HG03520 (cell line): ENCODE measurements around the gene CBX6.

ENCODE experiments used
- ATAC-seq: cut with Tn5 transposase; IDR thresholded peaks from one replicate; pipeline ENCODE4 v1.9.1; 2021; ENCODE audit warnings: mild to moderate bottlenecking, moderate library complexity; ENCODE audit not compliant: unreplicated experiment

The CBX6 gene

GRCh38 chr22:38823076-38823475 is 48.9 kb downstream of the CBX6 start:
- no peak for ATAC-seq

GRCh38 chr22:38820020-38820419 is 52.0 kb downstream of the CBX6 start:
- no peak for ATAC-seq

GRCh38 chr22:38819387-38819940 is 52.6 kb downstream of the CBX6 start:
- no peak for ATAC-seq

- no peak for ATAC-seq
Observed at GRCh38 chr22:38817196-38817595, 54.8 kb downstream of the CBX6 start.

GRCh38 chr22:38815842-38816241 is 56.2 kb downstream of the CBX6 start:
- ATAC-seq: no peak
